K562 (cell line): Measurements from ENCODE around the gene SBK3. TPM values are rescaled to one million over a fixed set of nuclear protein-coding genes. Genes with fewer than 3 reads are reported as not detected.
A peak's percentile ranks its signal among the peaks of the same experiment; 100 is the strongest.

Experiments used
- CBX1 ChIP-seq: sonication (generic); IDR thresholded peaks from 2 replicates; pipeline ENCODE4 v1.6.1; 2016; ENCODE audit warnings: antibody characterized with exemption, low read depth, mild to moderate bottlenecking
- EP400 ChIP-seq: fragments of 450-650 bp; IDR thresholded peaks from 2 replicates; pipeline ENCODE4 v1.6.1; 2017; ENCODE audit warnings: antibody characterized with exemption, mild to moderate bottlenecking, moderate library complexity
- ETV5 ChIP-seq: sonication (generic); formaldehyde crosslinking; IDR thresholded peaks from 2 replicates; pipeline ENCODE4 v1.4.0; 2020; ENCODE audit warnings: low read depth, mild to moderate bottlenecking, missing genetic modification reagents
- KDM5B ChIP-seq: fragments of 200-600 bp; sonication (generic); IDR thresholded peaks from 2 replicates; pipeline ENCODE4 v1.6.1; 2012; ENCODE audit warnings: low read depth, mild to moderate bottlenecking, moderate library complexity, low read length, control low read depth, inconsistent platforms; ENCODE audit not compliant: insufficient replicate concordance
- KLF6 ChIP-seq: fragments of 250-450 bp; sonication (Bioruptor Pico); IDR thresholded peaks from 2 replicates; pipeline ENCODE4 v1.4.0; 2020; ENCODE audit warnings: mild to moderate bottlenecking, moderate library complexity, borderline replicate concordance
- MBD2 ChIP-seq: sonication (generic); IDR thresholded peaks from 2 replicates; pipeline ENCODE4 v1.6.1; 2016; ENCODE audit warnings: low read depth, borderline replicate concordance
- MCM2 ChIP-seq: fragments of 450-650 bp; IDR thresholded peaks from 2 replicates; pipeline ENCODE4 v1.6.1; 2017; ENCODE audit warnings: low read depth, mild to moderate bottlenecking
- MTA2 ChIP-seq: fragments of 450-650 bp; IDR thresholded peaks from 2 replicates; pipeline ENCODE4 v1.6.1; 2016; ENCODE audit warnings: low read depth
- NCOA2 ChIP-seq, 2 experiments: fragments of 450-650 bp; IDR thresholded peaks; 2 replicates each; pipeline ENCODE4 v1.6.1; 2018; ENCODE audit warnings: mild to moderate bottlenecking in 2 of 2, moderate library complexity in 1 of 2; ENCODE audit not compliant: partially characterized antibody in 2 of 2
- RBFOX2 ChIP-seq: fragments of 200-400 bp; formaldehyde crosslinking; IDR thresholded peaks from 2 replicates; pipeline ENCODE4 v1.6.1; 2017; ENCODE audit warnings: low read depth, mild to moderate bottlenecking, low read length, moderate library complexity
- RBM14 ChIP-seq: fragments of 200-400 bp; formaldehyde crosslinking; IDR thresholded peaks from 2 replicates; pipeline ENCODE4 v1.6.1; 2018; ENCODE audit warnings: low read depth, mild to moderate bottlenecking, low read length, moderate library complexity, borderline replicate concordance; ENCODE audit not compliant: insufficient read depth
- RFX1 ChIP-seq: fragments of 450-650 bp; IDR thresholded peaks from 2 replicates; pipeline ENCODE4 v1.6.1; 2016; ENCODE audit warnings: mild to moderate bottlenecking, moderate library complexity
- TSC22D4 ChIP-seq: fragments of 450-650 bp; IDR thresholded peaks from 2 replicates; pipeline ENCODE4 v1.6.1; 2016; ENCODE audit warnings: missing genetic modification characterization, missing biosample characterization, control low read depth
- U2AF1 ChIP-seq: fragments of 200-400 bp; formaldehyde crosslinking; optimal IDR thresholded peaks from 2 replicates; pipeline ENCODE3; 2017; ENCODE audit warnings: mild to moderate bottlenecking, low read depth, low read length, moderate library complexity
- YBX1 ChIP-seq: fragments of 450-650 bp; IDR thresholded peaks from 2 replicates; pipeline ENCODE4 v1.7.1; 2016; ENCODE audit warnings: mild to moderate bottlenecking
- ZNF12 ChIP-seq: sonication (generic); formaldehyde crosslinking; IDR thresholded peaks from 2 replicates; pipeline ENCODE4 v1.4.0; 2020; ENCODE audit warnings: mild to moderate bottlenecking, missing genetic modification reagents
- ZNF583 ChIP-seq: fragments of 250-450 bp; sonication (Bioruptor Pico); IDR thresholded peaks from 2 replicates; pipeline ENCODE4 v1.4.0; 2020
- ZZZ3 ChIP-seq: fragments of 450-650 bp; IDR thresholded peaks from 2 replicates; pipeline ENCODE4 v1.6.1; 2016; ENCODE audit warnings: antibody characterized with exemption, mild to moderate bottlenecking, moderate library complexity
- polyA plus RNA-seq, 8 experiments: library from polyadenylated mRNA; depleted of rRNA in 4 of 8; stranded (reverse) in 5 of 8; unstranded in 3 of 8; fragments of >200 nt; fragmentation: Nextera tagmentation in 2 of 8; fragmentation: Illumina TruSeq in 1 of 8; extraction: Ambion mirVana in 2 of 8; extraction: Trizol in 1 of 8; gene quantifications; 2 replicates each; pipeline versions ENCODE4 v1.2.1 to v1.2.3, GENCODE V29; 2011 to 2014; ENCODE audit warnings: inconsistent platforms in 1 of 8, missing spikeins in 1 of 8
- total RNA-seq, 7 experiments: library from RNA; depleted of rRNA in 6 of 7; stranded (reverse); fragments of >200 nt in 6 of 7; fragmentation: Illumina TruSeq in 2 of 7; extraction: Trizol in 2 of 7; gene quantifications; 2 replicates each; pipeline versions ENCODE4 v1.2.1 to v1.2.3, GENCODE V29; 2011 to 2021; ENCODE audit warnings: low replicate concordance in 1 of 7
- TF ChIP-seq, protein P1 (sequence below): sonication (generic); formaldehyde crosslinking; IDR thresholded peaks from 2 replicates; pipeline ENCODE4 v1.9.0; 2022; ENCODE audit warnings: mild to moderate bottlenecking, missing genetic modification reagents
- TF ChIP-seq, protein P2 (sequence below): fragments of 250-450 bp; sonication (Bioruptor Pico); IDR thresholded peaks from 2 replicates; pipeline ENCODE4 v1.5.0; 2022; ENCODE audit warnings: mild to moderate bottlenecking
- TF ChIP-seq, protein P3 (sequence below): sonication (generic); formaldehyde crosslinking; IDR thresholded peaks from 2 replicates; pipeline ENCODE4 v1.8.0; 2022; ENCODE audit warnings: mild to moderate bottlenecking, missing genetic modification reagents, borderline replicate concordance
- TF ChIP-seq, protein P4 (sequence below): fragments of 250-450 bp; sonication (Bioruptor Pico); IDR thresholded peaks from 2 replicates; pipeline ENCODE4 v1.9.0; 2021; ENCODE audit warnings: mild to moderate bottlenecking, inconsistent platforms

SBK3 gene
- total and polyA plus RNA-seq, 9 of the 15 experiments (the other 6 are each of a cell fraction or from before 2014, with no cell fraction given) = 0.11 to 0.43 (median 0.13) TPM; not detected in 6

DNA sequence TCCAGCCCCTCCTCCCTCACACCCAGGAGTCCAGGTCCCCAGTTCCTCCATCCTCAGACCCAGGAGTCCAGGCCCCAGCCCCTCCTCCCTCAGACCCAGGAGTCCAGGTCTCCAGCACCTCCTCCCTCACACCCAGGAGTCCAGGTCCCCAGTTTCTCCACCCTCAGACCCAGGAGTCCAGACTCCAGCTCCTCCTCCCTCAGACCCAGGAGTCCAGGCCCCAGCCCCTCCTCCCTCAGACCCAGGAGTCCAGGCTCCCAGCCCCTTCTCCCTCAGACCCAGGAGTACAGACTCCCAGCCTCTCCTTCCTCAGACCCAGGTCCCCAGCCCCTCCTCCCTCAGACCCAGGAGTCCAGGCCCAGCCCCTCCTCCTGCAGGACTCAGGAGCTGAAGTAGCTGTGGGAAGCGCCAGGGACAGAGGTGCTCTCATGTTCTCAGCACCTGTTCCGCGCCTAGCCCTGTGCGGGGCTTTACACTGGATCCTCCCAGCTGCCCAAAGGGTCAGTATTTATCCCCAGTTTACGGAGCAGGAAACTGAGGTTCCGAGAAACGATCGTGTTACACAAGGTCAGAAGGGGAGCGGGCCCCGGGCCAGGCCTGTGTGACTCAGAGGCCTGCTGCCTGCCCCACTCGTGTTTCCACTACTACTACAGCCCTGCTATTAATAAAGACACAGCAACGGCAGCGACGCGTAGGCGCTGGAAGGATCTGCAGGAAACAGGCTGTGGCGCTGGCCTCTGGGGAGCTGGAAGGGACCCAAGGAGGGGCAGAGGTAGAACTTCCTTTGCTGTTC lies 1.7 kb upstream of the SBK3 start (continued):
- TF ChIP-seq, protein P1, sequence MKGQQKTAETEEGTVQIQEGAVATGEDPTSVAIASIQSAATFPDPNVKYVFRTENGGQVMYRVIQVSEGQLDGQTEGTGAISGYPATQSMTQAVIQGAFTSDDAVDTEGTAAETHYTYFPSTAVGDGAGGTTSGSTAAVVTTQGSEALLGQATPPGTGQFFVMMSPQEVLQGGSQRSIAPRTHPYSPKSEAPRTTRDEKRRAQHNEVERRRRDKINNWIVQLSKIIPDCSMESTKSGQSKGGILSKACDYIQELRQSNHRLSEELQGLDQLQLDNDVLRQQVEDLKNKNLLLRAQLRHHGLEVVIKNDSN (CRISPR knock-in tag) = no peak
- TF ChIP-seq TSC22D4 (tag) (no peak), YBX1 (no peak), KDM5B (peak; percentile 44), MBD2 (peak; percentile 35; the same call in 1 of the 2 replicates), EP400 (no peak), CBX1 (no peak), U2AF1 (no peak), MTA2 (peak; percentile 6; the same call in 1 of the 2 replicates), MCM2 (no peak), RFX1 (no peak), ZNF583 (CRISPR knock-in tag) (no peak), NCOA2 (IDR thresholded peaks at IDR 0.05; ENCODE audit: partially characterized antibody in 2 of 2) (no peak), RBFOX2 (peak; percentile 40), ZZZ3 (no peak), KLF6 (CRISPR knock-in tag) (no peak), ETV5 (no peak), RBM14 (no peak), ZNF12 (CRISPR knock-in tag) (no peak)
- TF ChIP-seq, protein P2, sequence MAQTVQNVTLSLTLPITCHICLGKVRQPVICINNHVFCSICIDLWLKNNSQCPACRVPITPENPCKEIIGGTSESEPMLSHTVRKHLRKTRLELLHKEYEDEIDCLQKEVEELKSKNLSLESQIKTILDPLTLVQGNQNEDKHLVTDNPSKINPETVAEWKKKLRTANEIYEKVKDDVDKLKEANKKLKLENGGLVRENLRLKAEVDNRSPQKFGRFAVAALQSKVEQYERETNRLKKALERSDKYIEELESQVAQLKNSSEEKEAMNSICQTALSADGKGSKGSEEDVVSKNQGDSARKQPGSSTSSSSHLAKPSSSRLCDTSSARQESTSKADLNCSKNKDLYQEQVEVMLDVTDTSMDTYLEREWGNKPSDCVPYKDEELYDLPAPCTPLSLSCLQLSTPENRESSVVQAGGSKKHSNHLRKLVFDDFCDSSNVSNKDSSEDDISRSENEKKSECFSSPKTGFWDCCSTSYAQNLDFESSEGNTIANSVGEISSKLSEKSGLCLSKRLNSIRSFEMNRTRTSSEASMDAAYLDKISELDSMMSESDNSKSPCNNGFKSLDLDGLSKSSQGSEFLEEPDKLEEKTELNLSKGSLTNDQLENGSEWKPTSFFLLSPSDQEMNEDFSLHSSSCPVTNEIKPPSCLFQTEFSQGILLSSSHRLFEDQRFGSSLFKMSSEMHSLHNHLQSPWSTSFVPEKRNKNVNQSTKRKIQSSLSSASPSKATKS = no peak
- TF ChIP-seq, protein P3, sequence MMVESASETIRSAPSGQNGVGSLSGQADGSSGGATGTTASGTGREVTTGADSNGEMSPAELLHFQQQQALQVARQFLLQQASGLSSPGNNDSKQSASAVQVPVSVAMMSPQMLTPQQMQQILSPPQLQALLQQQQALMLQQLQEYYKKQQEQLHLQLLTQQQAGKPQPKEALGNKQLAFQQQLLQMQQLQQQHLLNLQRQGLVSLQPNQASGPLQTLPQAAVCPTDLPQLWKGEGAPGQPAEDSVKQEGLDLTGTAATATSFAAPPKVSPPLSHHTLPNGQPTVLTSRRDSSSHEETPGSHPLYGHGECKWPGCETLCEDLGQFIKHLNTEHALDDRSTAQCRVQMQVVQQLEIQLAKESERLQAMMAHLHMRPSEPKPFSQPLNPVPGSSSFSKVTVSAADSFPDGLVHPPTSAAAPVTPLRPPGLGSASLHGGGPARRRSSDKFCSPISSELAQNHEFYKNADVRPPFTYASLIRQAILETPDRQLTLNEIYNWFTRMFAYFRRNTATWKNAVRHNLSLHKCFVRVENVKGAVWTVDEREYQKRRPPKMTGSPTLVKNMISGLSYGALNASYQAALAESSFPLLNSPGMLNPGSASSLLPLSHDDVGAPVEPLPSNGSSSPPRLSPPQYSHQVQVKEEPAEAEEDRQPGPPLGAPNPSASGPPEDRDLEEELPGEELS (CRISPR knock-in tag) = 0 out of 2 replicates have a peak, but pooled peaks have one; percentile 28
- TF ChIP-seq, protein P4, sequence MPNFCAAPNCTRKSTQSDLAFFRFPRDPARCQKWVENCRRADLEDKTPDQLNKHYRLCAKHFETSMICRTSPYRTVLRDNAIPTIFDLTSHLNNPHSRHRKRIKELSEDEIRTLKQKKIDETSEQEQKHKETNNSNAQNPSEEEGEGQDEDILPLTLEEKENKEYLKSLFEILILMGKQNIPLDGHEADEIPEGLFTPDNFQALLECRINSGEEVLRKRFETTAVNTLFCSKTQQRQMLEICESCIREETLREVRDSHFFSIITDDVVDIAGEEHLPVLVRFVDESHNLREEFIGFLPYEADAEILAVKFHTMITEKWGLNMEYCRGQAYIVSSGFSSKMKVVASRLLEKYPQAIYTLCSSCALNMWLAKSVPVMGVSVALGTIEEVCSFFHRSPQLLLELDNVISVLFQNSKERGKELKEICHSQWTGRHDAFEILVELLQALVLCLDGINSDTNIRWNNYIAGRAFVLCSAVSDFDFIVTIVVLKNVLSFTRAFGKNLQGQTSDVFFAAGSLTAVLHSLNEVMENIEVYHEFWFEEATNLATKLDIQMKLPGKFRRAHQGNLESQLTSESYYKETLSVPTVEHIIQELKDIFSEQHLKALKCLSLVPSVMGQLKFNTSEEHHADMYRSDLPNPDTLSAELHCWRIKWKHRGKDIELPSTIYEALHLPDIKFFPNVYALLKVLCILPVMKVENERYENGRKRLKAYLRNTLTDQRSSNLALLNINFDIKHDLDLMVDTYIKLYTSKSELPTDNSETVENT (CRISPR knock-in tag) = no peak
